GM10266 (cell line): Measurements from ENCODE around the gene INPP4B.

Experiments used
- DNase-seq: peaks from one replicate; pipeline ENCODE4 v3.0.0; 2012; ENCODE audit errors: extremely low spot score
- TF ChIP-seq, protein P1 (sequence below): IDR thresholded peaks from 2 replicates; pipeline ENCODE4 v1.5.1; 2012; ENCODE audit warnings: mild to moderate bottlenecking, low read depth; ENCODE audit not compliant: control insufficient read depth, insufficient read depth; ENCODE audit errors: missing control alignments

INPP4B gene

DNA sequence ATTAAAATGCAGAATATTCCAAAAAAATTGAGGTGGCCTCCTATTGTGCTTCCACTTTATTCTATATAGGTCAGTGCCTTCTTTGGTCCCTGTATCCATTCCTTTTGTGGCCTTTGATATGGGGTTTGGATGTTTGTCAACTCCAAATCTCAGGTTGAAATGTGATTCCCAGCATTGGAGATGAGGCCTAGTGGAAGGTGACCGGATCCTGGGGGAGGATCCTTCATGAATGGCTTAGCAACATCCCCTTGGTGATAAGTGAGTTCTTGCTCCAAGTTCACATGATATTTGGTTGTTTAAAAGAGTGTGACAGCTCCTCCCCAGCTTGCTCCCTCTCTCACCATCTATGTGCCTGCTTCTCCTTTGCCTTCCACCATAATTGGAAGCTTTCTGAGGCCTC, 380.6 kb downstream of the INPP4B start:
- TF ChIP-seq, protein P1, sequence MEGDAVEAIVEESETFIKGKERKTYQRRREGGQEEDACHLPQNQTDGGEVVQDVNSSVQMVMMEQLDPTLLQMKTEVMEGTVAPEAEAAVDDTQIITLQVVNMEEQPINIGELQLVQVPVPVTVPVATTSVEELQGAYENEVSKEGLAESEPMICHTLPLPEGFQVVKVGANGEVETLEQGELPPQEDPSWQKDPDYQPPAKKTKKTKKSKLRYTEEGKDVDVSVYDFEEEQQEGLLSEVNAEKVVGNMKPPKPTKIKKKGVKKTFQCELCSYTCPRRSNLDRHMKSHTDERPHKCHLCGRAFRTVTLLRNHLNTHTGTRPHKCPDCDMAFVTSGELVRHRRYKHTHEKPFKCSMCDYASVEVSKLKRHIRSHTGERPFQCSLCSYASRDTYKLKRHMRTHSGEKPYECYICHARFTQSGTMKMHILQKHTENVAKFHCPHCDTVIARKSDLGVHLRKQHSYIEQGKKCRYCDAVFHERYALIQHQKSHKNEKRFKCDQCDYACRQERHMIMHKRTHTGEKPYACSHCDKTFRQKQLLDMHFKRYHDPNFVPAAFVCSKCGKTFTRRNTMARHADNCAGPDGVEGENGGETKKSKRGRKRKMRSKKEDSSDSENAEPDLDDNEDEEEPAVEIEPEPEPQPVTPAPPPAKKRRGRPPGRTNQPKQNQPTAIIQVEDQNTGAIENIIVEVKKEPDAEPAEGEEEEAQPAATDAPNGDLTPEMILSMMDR: no peak
- DNase-seq: no peak

DNA sequence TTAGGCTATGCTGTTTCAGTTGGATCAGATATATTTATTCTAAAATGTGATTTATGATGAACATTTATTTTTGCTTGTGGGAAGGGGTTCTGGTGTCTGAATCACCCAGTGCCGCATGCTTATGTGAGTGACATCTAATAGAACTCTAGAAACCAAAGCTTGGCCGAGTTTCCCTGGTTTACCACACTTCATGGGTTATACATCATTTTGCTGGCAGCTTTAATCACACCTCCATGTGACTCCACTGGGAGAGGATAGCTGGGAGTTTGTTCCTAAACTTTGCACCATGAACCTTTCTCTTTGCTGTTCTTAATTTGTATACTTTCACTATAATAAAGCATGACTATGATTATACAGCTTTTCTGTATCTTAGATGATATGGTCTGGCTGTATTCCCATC, 382.9 kb downstream of the INPP4B start:
- TF ChIP-seq, protein P1: no peak

DNA sequence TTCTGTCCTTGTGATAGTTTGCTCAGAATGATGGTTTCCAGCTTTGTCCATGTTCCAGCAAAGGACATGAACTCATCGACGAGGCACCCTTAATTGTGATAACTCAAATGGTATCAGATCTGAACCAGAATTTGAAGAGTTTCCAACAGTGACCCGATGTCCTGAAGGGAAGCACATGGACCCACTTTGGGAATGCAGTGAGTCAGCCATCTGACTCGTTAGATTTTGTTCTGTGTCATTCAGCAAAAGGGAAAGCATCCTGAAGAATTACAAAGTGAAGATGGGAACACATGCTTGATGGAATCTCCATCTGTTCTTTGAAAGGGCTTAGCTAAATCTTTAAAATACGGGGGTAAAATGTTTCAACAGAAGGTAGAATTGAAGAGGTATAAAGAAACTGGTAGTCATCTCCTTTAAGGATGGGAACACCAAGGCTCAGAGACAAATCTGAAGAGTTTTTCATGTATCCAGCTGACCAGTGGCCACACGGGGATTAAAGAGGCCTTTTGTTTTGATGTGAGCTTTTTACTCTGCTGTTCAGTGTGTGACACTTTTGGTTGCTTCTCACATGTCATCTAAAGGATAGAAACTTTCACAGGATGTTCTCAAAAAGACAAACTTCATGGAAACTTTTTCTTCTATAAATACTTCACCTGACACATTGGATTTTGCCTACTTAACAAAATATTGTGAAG, 393.8 kb downstream of the INPP4B start:
- TF ChIP-seq, protein P1: no peak
- no peak for DNase-seq

More for the DNA sequence above, 382.9 kb downstream of the INPP4B start:
- no peak for DNase-seq

DNA sequence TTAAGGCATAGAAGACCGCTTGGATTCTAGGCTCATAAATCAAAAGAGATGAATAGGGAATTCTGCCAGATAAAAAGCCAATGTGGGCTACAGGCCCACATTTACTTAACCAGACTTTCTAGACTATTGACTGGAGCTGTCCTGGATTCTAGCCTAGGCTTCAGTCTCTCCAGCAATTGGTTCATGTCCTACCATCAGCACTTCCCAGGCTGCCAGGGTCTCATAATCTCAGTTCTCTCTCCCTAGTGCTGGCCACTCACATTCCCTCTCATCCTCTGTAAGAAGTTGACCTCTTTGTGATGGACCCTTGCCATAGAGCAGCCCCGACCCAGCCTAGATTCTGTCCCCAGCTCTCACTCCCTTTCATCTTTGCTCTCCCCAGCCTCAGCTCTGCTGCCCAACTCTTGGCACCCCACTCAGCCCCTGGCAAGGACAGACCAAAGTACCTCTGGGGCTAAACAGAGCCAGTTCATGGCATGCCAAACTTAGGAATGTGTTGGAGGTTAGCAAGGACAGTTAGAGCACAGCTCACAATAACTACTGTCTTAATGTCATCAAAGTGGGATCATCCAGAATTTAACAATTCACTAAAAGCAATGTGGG, 396.2 kb downstream of the INPP4B start:
- TF ChIP-seq, protein P1: no peak
- no peak for DNase-seq

DNA sequence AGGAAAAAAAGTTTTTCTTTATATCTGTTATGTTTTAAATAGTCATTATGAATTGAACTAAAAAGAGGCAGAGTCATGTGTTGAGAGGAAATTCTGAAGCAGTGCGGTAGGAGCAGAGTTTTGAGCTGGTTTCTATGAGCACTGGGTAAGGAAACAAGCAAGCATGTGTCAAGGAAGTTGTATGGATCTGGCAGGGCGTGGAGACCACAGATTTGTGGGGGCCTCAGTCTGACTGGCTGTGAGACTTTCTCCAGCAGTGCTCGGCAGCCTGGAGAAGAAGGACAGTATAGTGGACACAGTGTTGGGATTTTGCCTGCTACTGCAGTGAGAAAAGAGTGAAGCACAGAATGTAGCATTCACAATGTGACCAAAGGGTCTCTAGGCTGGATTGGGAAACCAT, 399.1 kb downstream of the INPP4B start:
- DNase-seq: no peak
- TF ChIP-seq, protein P1: no peak

DNA sequence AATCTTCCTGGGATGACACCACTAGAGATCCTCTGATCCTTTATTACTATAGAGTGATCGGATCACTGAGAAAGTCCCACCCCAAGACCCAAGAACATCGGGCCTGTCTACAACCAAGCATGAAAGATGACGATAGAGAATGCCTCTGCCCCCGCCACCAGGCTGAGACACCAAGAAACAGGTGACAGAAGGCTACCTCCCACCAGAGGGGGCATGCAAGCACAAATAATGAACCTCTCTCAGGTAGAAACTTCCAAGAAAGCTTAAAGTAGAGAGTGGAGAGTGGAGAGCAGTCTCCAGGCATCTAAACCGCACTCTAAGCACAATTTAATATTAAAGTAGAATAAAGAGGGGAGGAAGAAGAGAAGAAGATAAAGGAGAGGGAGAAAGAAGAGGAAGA, 402.6 kb downstream of the INPP4B start:
- TF ChIP-seq, protein P1: no peak
- DNase-seq: no peak

DNA sequence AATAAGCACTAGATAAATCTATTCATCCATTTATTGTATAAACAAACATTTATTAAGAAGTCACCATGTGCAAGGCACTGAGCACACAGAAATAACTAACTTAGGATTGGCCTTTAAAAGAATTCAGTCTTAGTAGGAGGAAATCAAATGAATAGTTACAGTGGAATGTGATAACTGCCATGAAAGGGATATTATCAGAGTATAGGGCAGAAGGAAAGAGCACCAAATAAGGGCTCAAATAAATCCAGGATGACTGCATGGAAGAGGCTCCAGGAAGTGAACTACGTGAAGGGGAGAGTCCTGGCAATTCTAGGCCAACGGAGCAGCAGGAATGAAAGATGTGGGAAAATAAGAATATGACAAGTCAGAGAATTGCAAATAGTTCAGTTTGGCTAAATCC, 406.0 kb downstream of the INPP4B start:
- TF ChIP-seq, protein P1: no peak
- DNase-seq: no peak
